Measurements from ENCODE around the gene CELSR1.

CELSR1 gene

DNA sequence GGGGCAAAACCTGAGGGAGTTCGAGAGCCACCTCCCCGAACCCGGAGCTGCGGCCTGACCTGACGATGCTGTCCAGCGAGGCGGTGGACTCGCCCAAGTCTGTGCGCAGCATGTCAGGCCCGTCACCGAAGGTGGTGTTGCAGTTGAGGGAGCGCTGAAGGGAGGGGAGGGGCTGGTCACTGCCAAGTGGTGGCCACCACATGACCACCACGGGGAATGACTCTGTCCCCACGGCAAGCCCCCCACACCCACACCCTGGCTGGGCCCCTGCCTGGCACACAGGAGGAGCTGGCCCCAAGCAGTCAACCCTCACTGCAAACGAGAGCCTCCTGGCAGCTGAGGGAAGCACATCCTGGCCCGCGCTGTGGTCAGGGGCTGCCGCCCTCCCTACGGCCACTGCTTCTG, 171.1 kb downstream of the CELSR1 start:
- no peaks in the 10 kb centered on the region for H3K36me3 ChIP-seq (ENCODE audit: insufficient read depth, low read depth, low read length)
- H3K27me3 ChIP-seq (ENCODE audit: insufficient read depth, low read length), result no peaks in the 10 kb centered on the region
- H3K27ac ChIP-seq (ENCODE audit: low read length), result no peak overlapping the region
- H3K4me3 ChIP-seq (ENCODE audit: low read length), result no peak overlapping the region
- H3K9me3 ChIP-seq (ENCODE audit: insufficient read depth, low read depth, low read length), result no peaks in the 10 kb centered on the region
- H3K9ac ChIP-seq (ENCODE audit: low read depth, low read length), result no peak overlapping the region
- no peaks in the 10 kb centered on the region for H3K4me1 ChIP-seq (ENCODE audit: insufficient read depth, low read length)

DNA sequence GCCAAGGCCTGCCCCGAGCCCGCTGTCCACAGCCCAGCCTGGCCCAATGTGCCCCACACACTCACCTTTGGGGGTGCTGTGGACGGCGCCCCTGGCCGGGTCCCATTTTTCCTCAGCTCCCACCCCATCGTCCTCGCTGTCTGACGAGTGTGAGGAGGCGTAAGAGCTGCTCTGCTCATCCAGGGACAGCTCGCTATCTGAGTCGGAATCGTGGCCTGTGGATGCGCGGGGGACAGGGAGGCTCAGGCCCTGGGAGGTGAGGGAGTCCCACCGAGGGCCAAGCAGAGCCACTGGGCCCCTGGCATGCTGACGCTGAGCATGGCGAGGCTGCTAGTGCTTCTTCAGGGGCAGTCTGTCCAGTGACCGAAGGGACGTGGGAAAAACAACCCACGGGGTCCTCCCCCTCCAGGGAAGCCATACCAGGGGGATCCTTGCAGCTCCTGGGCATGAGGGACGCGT, 172.2 kb downstream of the CELSR1 start:
- H3K9ac ChIP-seq (ENCODE audit: low read depth, low read length), result no peak overlapping the region
- no peak overlapping the region for H3K27ac ChIP-seq (ENCODE audit: low read length)
- no peaks in the 10 kb centered on the region for H3K9me3 ChIP-seq (ENCODE audit: insufficient read depth, low read depth, low read length)
- no peaks in the 10 kb centered on the region for H3K27me3 ChIP-seq (ENCODE audit: insufficient read depth, low read length)
- no peak overlapping the region for H3K4me3 ChIP-seq (ENCODE audit: low read length)
- no peaks in the 10 kb centered on the region for H3K4me1 ChIP-seq (ENCODE audit: insufficient read depth, low read length)
- no peaks in the 10 kb centered on the region for H3K36me3 ChIP-seq (ENCODE audit: insufficient read depth, low read depth, low read length)

DNA sequence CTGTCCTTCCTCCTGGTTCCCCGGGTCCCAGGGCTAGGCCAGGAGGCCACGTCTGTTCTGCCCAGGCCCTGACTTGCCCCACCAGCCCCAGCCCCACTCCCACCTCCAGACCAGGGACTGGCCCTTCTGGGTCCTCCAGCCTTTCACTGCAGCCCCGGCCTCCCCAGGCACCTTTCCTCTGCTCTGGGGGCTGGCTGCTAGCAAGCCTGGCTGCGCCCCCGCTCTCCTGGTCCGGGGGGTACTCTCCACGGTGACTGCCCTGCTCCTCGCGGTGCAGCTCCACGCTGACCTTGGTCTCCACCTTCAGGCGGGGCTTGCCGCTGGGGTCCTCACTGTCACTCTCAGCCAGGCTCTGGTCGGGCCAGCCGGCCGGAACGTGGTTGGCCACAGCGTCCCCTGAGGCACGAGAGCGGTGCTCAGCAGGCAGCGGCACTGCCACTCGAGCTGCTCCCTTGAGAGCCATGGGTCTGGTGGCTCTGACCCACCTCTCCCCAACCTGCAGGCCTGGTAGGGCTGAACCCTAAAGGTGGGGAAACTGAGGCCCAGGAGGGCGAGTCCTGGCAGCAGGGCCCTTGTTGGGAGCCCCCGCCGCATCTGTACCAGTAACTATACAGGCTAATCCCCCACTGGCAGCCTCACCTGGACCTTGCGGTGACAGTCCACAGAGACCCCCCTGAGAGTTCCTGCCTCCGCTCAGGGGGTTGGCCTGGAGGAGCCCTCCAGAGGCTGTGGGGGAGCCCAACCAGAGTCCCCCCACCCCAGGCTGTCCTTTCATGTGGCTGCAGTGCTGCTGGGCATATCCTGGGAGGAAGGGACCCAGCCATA, 172.9 kb downstream of the CELSR1 start:
- Histone ChIP-seq H3K4me3 (ENCODE audit: low read length) (no peak overlapping the region), H3K27ac (ENCODE audit: low read length) (no peak overlapping the region), H3K4me1 (ENCODE audit: insufficient read depth, low read length) (no peaks in the 10 kb centered on the region), H3K36me3 (ENCODE audit: insufficient read depth, low read depth, low read length) (peaks cover 2% of the 10 kb centered on the region; the same call in 1 of the 2 replicates), H3K27me3 (ENCODE audit: insufficient read depth, low read length) (no peaks in the 10 kb centered on the region), H3K9me3 (ENCODE audit: insufficient read depth, low read depth, low read length) (no peaks in the 10 kb centered on the region), H3K9ac (ENCODE audit: low read depth, low read length) (no peak overlapping the region)

DNA sequence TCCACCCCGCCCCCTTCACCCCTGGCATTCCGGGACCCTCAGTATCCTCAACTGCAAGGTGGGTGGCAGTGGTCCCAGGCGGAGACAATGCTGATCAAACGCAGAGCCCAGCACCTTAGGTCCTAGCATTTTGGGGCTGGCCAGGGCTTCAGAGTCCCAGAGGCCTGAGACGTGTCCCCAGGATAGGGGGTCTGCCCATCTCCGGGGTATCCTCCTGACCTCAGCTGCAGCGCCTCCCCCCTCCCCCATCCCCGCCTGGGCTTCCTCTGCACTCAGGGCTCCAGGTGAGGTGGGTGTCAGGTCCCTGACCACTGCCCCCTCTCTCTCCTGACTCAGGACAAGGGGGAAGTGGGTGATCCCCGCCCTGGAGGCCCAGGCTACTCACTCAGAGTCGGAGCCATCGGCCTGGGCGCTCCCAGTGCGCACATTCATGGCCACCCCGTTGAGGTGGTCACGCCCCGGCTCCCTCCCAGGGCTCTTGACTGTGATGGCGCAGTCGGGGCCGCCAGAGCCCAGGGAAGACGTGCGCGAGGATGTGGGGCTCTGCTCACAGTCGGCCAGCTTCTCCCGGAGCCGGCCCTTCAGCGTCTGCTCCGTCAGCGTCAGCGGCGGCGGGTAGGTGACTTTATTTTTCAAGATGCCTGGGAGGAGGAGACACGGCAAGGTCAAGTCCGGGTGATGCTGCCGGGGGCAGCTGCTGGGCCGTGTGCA, 173.7 kb downstream of the CELSR1 start:
- Histone ChIP-seq H3K4me3 (ENCODE audit: low read length) (no peak overlapping the region), H3K4me1 (ENCODE audit: insufficient read depth, low read length) (no peaks in the 10 kb centered on the region), H3K36me3 (ENCODE audit: insufficient read depth, low read depth, low read length) (peaks cover 8% of the 10 kb centered on the region; the same call in 1 of the 2 replicates), H3K9ac (ENCODE audit: low read depth, low read length) (no peak overlapping the region), H3K27ac (ENCODE audit: low read length) (no peak overlapping the region), H3K9me3 (ENCODE audit: insufficient read depth, low read depth, low read length) (no peaks in the 10 kb centered on the region), H3K27me3 (ENCODE audit: insufficient read depth, low read length) (no peaks in the 10 kb centered on the region)

DNA sequence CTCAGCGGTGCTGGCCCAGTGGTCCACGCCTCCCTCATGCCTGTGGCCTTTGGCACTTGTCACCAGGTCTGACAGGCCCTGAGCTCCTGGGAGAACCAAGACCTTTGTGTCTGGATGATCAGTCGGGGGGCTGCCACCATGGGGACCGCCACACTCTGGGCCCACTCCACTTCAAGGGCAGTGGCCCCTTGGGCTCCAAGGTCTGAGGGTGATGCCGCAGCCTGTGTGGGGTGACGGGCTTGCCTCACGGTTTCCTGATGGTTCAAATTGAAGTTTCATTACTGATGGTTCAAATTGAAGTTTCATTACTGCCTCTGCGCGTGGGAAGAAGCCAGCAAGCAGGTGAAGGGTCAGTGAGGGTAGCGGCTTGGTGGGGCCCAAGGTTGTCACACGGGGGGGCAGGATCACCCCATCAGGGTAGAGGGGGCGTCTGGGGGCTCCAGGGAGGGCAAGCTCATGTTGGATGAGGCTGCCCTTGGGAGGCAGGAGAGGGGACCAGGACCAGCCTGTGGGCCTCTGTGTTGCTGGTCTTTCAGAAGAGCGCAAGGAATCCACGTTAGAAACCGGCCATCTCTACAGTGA, 174.4 kb downstream of the CELSR1 start:
- H3K9ac ChIP-seq (ENCODE audit: low read depth, low read length), result no peak overlapping the region
- H3K36me3 ChIP-seq (ENCODE audit: insufficient read depth, low read depth, low read length), result peaks cover 8% of the 10 kb centered on the region; the same call in 1 of the 2 replicates
- no peak overlapping the region for H3K27ac ChIP-seq (ENCODE audit: low read length)
- H3K4me3 ChIP-seq (ENCODE audit: low read length), result no peak overlapping the region
- no peaks in the 10 kb centered on the region for H3K9me3 ChIP-seq (ENCODE audit: insufficient read depth, low read depth, low read length)
- H3K27me3 ChIP-seq (ENCODE audit: insufficient read depth, low read length), result no peaks in the 10 kb centered on the region
- no peaks in the 10 kb centered on the region for H3K4me1 ChIP-seq (ENCODE audit: insufficient read depth, low read length)

DNA sequence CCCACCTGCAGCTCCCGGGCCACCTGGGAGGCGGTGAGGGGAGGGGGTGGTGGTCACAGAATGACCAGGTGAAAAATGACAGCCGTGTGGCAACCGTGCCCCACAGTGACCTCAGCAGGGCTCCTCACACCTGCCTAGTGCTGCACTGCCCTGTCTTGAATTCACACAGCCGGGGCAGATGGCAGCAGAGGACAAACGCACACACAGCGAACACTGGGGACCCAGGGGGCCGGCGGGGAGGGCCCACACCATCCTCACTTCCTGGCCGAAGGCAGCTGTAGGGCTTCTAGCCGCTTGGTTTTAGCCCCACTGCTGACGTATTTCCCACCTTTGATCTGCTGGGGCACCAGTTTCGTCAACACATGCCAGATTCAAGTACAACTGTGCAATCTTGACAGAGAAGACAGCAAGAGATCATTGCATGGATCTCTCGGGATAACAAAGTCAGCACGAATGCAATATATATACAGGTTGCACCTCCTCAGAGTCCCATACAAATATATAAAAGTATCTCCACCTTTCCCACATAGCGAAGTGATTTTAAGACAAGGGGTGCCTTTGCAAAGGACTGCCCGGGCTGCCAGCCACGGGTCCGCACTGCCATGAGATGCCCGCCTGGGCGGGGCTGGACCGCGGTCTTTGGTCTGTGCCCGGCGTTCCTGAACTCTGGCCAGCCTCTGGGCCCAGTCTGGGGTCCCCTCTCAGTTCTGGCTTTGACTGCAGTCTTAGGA, 175.1 kb downstream of the CELSR1 start:
- Histone ChIP-seq H3K36me3 (ENCODE audit: insufficient read depth, low read depth, low read length) (peaks cover 9% of the 10 kb centered on the region), H3K4me1 (ENCODE audit: insufficient read depth, low read length) (no peaks in the 10 kb centered on the region), H3K9me3 (ENCODE audit: insufficient read depth, low read depth, low read length) (no peaks in the 10 kb centered on the region), H3K27ac (ENCODE audit: low read length) (no peak overlapping the region), H3K4me3 (ENCODE audit: low read length) (no peak overlapping the region), H3K9ac (ENCODE audit: low read depth, low read length) (no peak overlapping the region), H3K27me3 (ENCODE audit: insufficient read depth, low read length) (no peaks in the 10 kb centered on the region)

DNA sequence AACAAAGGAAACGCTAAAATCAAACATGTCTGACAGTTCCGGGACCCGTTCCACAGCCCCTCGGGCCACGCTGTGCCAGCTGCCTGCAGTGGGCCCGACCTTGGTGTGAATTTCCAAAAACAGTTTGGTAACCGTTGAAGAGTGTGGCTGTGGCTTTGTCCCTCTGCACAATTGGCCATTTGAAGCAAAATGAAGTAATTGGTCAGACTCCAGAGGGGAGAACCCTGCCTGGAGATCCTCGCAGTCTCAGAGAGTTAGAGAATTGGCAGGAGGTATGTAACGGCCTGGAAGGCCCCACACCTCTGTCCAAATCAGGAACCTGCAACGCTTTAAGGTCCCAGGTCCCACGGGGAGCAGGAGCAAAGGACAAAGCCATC, 175.6 kb downstream of the CELSR1 start:
- H3K36me3 ChIP-seq (ENCODE audit: insufficient read depth, low read depth, low read length), result peaks cover 15% of the 10 kb centered on the region
- H3K4me1 ChIP-seq (ENCODE audit: insufficient read depth, low read length), result no peaks in the 10 kb centered on the region
- H3K9me3 ChIP-seq (ENCODE audit: insufficient read depth, low read depth, low read length), result no peaks in the 10 kb centered on the region
- H3K27me3 ChIP-seq (ENCODE audit: insufficient read depth, low read length), result no peaks in the 10 kb centered on the region
- no peak overlapping the region for H3K27ac ChIP-seq (ENCODE audit: low read length)
- no peak overlapping the region for H3K4me3 ChIP-seq (ENCODE audit: low read length)
- no peak overlapping the region for H3K9ac ChIP-seq (ENCODE audit: low read depth, low read length)

DNA sequence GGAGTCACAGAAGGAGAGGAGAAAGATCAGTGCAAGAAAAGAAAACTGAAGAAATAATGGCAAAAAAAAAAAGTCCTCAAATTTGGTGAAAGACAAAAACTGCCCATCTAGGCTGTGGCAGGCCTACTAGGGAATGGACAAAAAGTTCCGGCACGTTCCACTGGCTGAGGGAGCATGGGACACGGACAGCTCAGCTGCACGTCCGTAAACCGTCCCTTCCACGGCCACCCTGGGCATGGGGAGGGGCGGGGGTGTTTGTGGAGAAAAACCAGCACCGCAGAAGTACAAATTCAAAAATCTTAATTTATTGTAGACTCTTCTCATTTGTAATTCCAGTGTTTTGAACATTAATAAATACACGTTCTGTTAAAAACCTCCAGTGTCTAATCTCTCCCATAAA, 176.5 kb downstream of the CELSR1 start:
- no peak overlapping the region for H3K27ac ChIP-seq (ENCODE audit: low read length)

DNA sequence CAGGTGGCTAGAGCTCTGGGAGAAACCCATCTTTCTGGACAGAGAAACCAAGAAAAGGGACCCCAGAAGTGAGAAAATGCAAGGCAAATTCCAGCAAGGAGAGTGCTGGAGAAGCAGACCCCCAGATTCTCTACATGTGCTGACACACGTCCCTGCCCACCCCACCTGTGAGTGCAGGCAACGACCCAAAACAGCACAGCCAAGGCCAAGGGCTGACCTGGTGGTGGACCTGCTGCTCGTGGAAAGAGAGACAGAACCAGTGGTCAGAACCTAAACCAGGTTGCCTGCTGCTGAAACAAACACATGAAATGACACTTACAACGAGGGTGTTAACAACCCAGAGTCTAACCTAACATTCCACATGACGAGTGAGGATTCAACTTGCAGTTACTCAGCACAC, 177.3 kb downstream of the CELSR1 start:
- H3K27me3 ChIP-seq (ENCODE audit: insufficient read depth, low read length), result no peaks in the 10 kb centered on the region
- H3K9me3 ChIP-seq (ENCODE audit: insufficient read depth, low read depth, low read length), result no peaks in the 10 kb centered on the region
- no peak overlapping the region for H3K4me3 ChIP-seq (ENCODE audit: low read length)
- no peak overlapping the region for H3K9ac ChIP-seq (ENCODE audit: low read depth, low read length)
- H3K36me3 ChIP-seq (ENCODE audit: insufficient read depth, low read depth, low read length), result peaks cover 30% of the 10 kb centered on the region
- no peak overlapping the region for H3K27ac ChIP-seq (ENCODE audit: low read length)
- H3K4me1 ChIP-seq (ENCODE audit: insufficient read depth, low read length), result no peaks in the 10 kb centered on the region

More for the DNA sequence above, 176.5 kb downstream of the CELSR1 start:
- no peaks in the 10 kb centered on the region for H3K9me3 ChIP-seq (ENCODE audit: insufficient read depth, low read depth, low read length)
- no peaks in the 10 kb centered on the region for H3K27me3 ChIP-seq (ENCODE audit: insufficient read depth, low read length)
- no peak overlapping the region for H3K9ac ChIP-seq (ENCODE audit: low read depth, low read length)
- peaks cover 24% of the 10 kb centered on the region for H3K36me3 ChIP-seq (ENCODE audit: insufficient read depth, low read depth, low read length)
- no peak overlapping the region for H3K4me3 ChIP-seq (ENCODE audit: low read length)
- H3K4me1 ChIP-seq (ENCODE audit: insufficient read depth, low read length), result no peaks in the 10 kb centered on the region

DNA sequence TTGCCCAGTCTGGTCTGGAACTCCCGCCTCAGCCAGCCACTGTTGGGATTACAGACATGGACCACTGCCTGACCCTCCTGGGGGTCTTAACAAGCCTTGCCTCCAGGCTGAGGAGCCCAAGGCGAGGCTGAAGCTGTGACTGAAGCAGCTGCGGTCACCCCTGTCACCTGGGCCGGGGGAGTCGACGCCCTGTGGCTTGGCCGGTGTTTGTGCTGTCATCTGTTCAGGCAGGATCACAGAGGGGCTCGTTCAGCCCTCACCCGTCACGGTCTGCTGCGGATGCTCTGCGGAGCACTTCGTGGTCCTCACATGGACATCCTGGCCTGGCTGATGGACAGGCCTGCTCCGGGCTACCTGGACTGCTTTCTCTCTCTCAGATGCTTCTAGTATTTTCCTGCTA, 178.1 kb downstream of the CELSR1 start:
- no peak overlapping the region for H3K9ac ChIP-seq (ENCODE audit: low read depth, low read length)
- no peaks in the 10 kb centered on the region for H3K4me1 ChIP-seq (ENCODE audit: insufficient read depth, low read length)
- H3K27ac ChIP-seq (ENCODE audit: low read length), result no peak overlapping the region
- H3K27me3 ChIP-seq (ENCODE audit: insufficient read depth, low read length), result no peaks in the 10 kb centered on the region
- no peak overlapping the region for H3K4me3 ChIP-seq (ENCODE audit: low read length)
- H3K36me3 ChIP-seq (ENCODE audit: insufficient read depth, low read depth, low read length), result peaks cover 35% of the 10 kb centered on the region
- no peaks in the 10 kb centered on the region for H3K9me3 ChIP-seq (ENCODE audit: insufficient read depth, low read depth, low read length)

DNA sequence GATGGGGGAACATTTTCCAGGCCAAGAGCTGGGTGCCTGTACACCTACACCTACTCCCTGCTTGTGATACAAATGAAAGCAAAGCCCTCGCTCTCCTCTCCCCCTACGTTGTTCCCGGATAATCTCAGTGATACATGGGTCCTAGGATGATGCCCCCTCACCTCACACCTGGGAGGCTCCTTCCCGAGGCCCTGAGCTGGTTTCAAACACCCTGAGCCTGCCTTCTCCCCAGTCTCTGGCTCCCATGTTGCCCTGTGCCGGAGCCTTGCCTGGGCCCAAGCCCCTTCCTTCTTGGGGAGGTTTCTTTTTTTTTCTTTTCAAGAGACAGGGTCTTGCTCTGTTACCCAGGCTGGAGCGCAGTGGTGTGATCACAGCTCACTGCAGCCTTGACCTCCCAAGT, 178.7 kb downstream of the CELSR1 start:
- Histone ChIP-seq H3K9me3 (ENCODE audit: insufficient read depth, low read depth, low read length) (no peaks in the 10 kb centered on the region), H3K4me3 (ENCODE audit: low read length) (no peak overlapping the region), H3K4me1 (ENCODE audit: insufficient read depth, low read length) (no peaks in the 10 kb centered on the region), H3K27ac (ENCODE audit: low read length) (no peak overlapping the region), H3K27me3 (ENCODE audit: insufficient read depth, low read length) (no peaks in the 10 kb centered on the region), H3K9ac (ENCODE audit: low read depth, low read length) (no peak overlapping the region), H3K36me3 (ENCODE audit: insufficient read depth, low read depth, low read length) (peaks cover 41% of the 10 kb centered on the region)
